ENCODE measurements around the gene EEF1E1.
A peak's percentile ranks its signal among the peaks of the same experiment; 100 is the strongest.

EEF1E1 gene

GRCh38 chr6:8079126-8079525, 23.2 kb downstream of the EEF1E1 start:
- H2AFZ ChIP-seq (ENCODE audit: low read depth, low read length), result no peak overlapping the region
- peak overlapping the region; percentile 86 for H3K27ac ChIP-seq (ENCODE audit: low read length, poor library complexity, severe bottlenecking)
- no peak overlapping the region for H2BK12ac ChIP-seq (ENCODE audit: low read length in 2 of 2)
- H2BK5ac ChIP-seq (ENCODE audit: low read depth, low read length, poor library complexity, severe bottlenecking), result no peak overlapping the region
- no peak overlapping the region for H3K23ac ChIP-seq (ENCODE audit: low read length in 2 of 2)
- 100% methylated on average over 2 of the region's 2 CpGs for WGBS
- no peak overlapping the region for H3K18ac ChIP-seq (ENCODE audit: low read depth in 1 of 2, low read length in 2 of 2)
- DNase-seq, result no peak
- no peaks in the 10 kb centered on the region for H3K9me3 ChIP-seq (ENCODE audit: control insufficient read depth, low read length)
- no peak overlapping the region for H3K4me3 ChIP-seq (ENCODE audit: insufficient read depth in 1 of 2, low read depth in 1 of 2, low read length in 2 of 2)
- H2AK5ac ChIP-seq (ENCODE audit: low read length, severe bottlenecking), result no peak overlapping the region
- peaks cover 8% of the 10 kb centered on the region for H3K4me1 ChIP-seq (ENCODE audit: control insufficient read depth, insufficient read depth, low read depth, low read length)
- no peaks in the 10 kb centered on the region for H3K27me3 ChIP-seq (ENCODE audit: control insufficient read depth in 1 of 2, insufficient read depth in 1 of 2, low read length in 2 of 2)
- no peak overlapping the region for H2BK120ac ChIP-seq (ENCODE audit: low read depth, low read length)
- no peak overlapping the region for H3K14ac ChIP-seq (ENCODE audit: low read length in 2 of 2)
- H3K9ac ChIP-seq (ENCODE audit: low read length), result peak overlapping the region; percentile 74
- no peak overlapping the region for H3K4me2 ChIP-seq (ENCODE audit: low read length, poor library complexity, severe bottlenecking)
- H4K8ac ChIP-seq (ENCODE audit: low read length), result no peak overlapping the region
- H3K36me3 ChIP-seq (ENCODE audit: control insufficient read depth in 1 of 2, insufficient read depth in 2 of 2, low read depth in 1 of 2, low read length in 2 of 2), result no peaks in the 10 kb centered on the region
- no peak overlapping the region for H2BK15ac ChIP-seq (ENCODE audit: low read depth, poor library complexity, severe bottlenecking)
- peaks cover 2% of the 10 kb centered on the region for H3K79me1 ChIP-seq (replicated peaks; ENCODE audit: low read length, poor library complexity, severe bottlenecking)
- no peak overlapping the region for H4K91ac ChIP-seq (ENCODE audit: low read length)
- H3K4ac ChIP-seq (ENCODE audit: low read depth in 1 of 2, low read length in 2 of 2), result no peak overlapping the region

DNA sequence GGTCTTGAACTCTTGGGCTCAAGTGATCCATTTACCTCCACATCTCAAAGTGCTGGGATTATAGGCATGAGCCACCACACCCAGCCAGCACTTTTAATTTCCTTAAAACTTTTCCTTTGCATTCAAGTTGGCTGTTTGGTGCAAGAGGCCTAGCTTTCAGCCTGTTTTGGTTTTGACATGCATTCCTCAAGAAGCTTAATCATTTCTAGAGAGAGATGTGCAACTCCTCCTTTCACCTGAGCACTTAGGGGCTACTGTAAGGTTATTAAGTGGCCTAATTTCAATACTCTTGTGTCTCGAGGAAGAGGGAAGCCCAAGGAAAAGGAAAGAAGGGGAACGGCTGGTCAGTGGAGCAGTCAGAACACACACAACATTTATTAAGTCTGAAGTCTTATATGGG, 24.4 kb downstream of the EEF1E1 start:
- no peak overlapping the region for H3K4ac ChIP-seq (ENCODE audit: low read depth in 1 of 2, low read length in 2 of 2)
- peaks cover 8% of the 10 kb centered on the region for H3K4me1 ChIP-seq (ENCODE audit: control insufficient read depth, insufficient read depth, low read depth, low read length)
- no peaks in the 10 kb centered on the region for H3K36me3 ChIP-seq (ENCODE audit: control insufficient read depth in 1 of 2, insufficient read depth in 2 of 2, low read depth in 1 of 2, low read length in 2 of 2)
- H3K4me3 ChIP-seq (ENCODE audit: insufficient read depth in 1 of 2, low read depth in 1 of 2, low read length in 2 of 2), result no peak overlapping the region
- no peak for DNase-seq
- no peak overlapping the region for H4K8ac ChIP-seq (ENCODE audit: low read length)
- H3K4me2 ChIP-seq (ENCODE audit: low read length, poor library complexity, severe bottlenecking), result no peak overlapping the region
- H3K9me3 ChIP-seq (ENCODE audit: control insufficient read depth, low read length), result no peaks in the 10 kb centered on the region
- no peak overlapping the region for H3K9ac ChIP-seq (ENCODE audit: low read length)
- no CpG with 5 or more reads among the region's 2 CpGs for WGBS
- peak overlapping the region; percentile 95 for H2AK5ac ChIP-seq (ENCODE audit: low read length, severe bottlenecking)
- H3K18ac ChIP-seq (ENCODE audit: low read depth in 1 of 2, low read length in 2 of 2), result no peak overlapping the region
- H2BK5ac ChIP-seq (ENCODE audit: low read depth, low read length, poor library complexity, severe bottlenecking), result peak overlapping the region; percentile 40
- H4K91ac ChIP-seq (ENCODE audit: low read length), result no peak overlapping the region
- no peak overlapping the region for H2AFZ ChIP-seq (ENCODE audit: low read depth, low read length)
- no peak overlapping the region for H2BK120ac ChIP-seq (ENCODE audit: low read depth, low read length)
- H3K27me3 ChIP-seq (ENCODE audit: control insufficient read depth in 1 of 2, insufficient read depth in 1 of 2, low read length in 2 of 2), result no peaks in the 10 kb centered on the region
- H2BK15ac ChIP-seq (ENCODE audit: low read depth, poor library complexity, severe bottlenecking), result no peak overlapping the region
- H3K23ac ChIP-seq (ENCODE audit: low read length in 2 of 2), result no peak overlapping the region
- H2BK12ac ChIP-seq (ENCODE audit: low read length in 2 of 2), result no peak overlapping the region
- H3K79me1 ChIP-seq (replicated peaks; ENCODE audit: low read length, poor library complexity, severe bottlenecking), result peaks cover 2% of the 10 kb centered on the region
- H3K27ac ChIP-seq (ENCODE audit: low read length, poor library complexity, severe bottlenecking), result peak overlapping the region; percentile 86
- no peak overlapping the region for H3K14ac ChIP-seq (ENCODE audit: low read length in 2 of 2)

DNA sequence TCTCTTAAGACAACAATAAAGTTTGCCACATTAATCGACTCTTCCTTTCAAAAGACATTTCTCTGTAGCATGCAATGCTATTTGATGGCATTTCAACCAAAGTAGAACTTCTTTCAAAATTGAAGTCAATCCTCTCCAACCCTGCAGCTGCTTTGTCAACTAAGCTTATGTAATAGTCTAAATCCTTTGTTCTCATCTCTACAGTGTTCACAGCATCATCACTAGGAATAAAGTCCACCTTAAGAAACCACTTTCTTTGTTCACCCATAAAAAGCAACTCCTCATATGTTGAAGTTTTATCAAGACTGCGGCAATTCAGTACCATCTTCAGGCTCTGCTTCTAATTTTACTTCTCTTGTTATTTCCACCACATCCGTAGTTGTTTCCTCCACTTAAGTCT, 26.6 kb downstream of the EEF1E1 start:
- no peak overlapping the region for H2BK5ac ChIP-seq (ENCODE audit: low read depth, low read length, poor library complexity, severe bottlenecking)

DNA sequence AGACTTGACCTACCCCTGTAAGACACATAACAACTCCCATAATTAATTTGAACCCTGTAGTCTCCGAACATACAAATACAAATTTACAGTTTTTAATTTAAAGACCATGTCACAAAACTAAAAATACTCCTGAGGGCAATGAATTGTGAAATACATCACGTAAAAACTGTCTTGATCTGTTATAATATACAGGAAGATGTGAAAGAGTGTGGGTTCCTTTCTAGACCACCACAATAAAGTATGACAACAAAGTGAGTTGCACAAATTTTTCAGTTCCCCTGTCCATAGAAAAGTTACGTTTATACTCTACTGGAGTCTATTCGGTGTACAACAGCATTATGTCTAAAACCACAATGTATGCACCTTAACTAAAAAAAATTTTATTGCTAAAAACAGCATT, 27.2 kb downstream of the EEF1E1 start:
- Histone ChIP-seq H2BK15ac (ENCODE audit: low read depth, poor library complexity, severe bottlenecking) (no peak overlapping the region), H3K27me3 (ENCODE audit: control insufficient read depth in 1 of 2, insufficient read depth in 1 of 2, low read length in 2 of 2) (no peaks in the 10 kb centered on the region), H3K79me1 (replicated peaks; ENCODE audit: low read length, poor library complexity, severe bottlenecking) (peaks cover 2% of the 10 kb centered on the region), H3K18ac (ENCODE audit: low read depth in 1 of 2, low read length in 2 of 2) (no peak overlapping the region), H3K14ac (ENCODE audit: low read length in 2 of 2) (no peak overlapping the region), H2BK120ac (ENCODE audit: low read depth, low read length) (no peak overlapping the region), H4K91ac (ENCODE audit: low read length) (no peak overlapping the region), H3K4me2 (ENCODE audit: low read length, poor library complexity, severe bottlenecking) (no peak overlapping the region), H3K27ac (ENCODE audit: low read length, poor library complexity, severe bottlenecking) (no peak overlapping the region), H3K23ac (ENCODE audit: low read length in 2 of 2) (no peak overlapping the region), H3K4me1 (ENCODE audit: control insufficient read depth, insufficient read depth, low read depth, low read length) (peaks cover 5% of the 10 kb centered on the region), H3K9me3 (ENCODE audit: control insufficient read depth, low read length) (no peaks in the 10 kb centered on the region), H2AFZ (ENCODE audit: low read depth, low read length) (no peak overlapping the region), H2BK5ac (ENCODE audit: low read depth, low read length, poor library complexity, severe bottlenecking) (no peak overlapping the region), H3K4ac (ENCODE audit: low read depth in 1 of 2, low read length in 2 of 2) (no peak overlapping the region), H3K4me3 (ENCODE audit: insufficient read depth in 1 of 2, low read depth in 1 of 2, low read length in 2 of 2) (no peak overlapping the region), H2BK12ac (ENCODE audit: low read length in 2 of 2) (no peak overlapping the region), H4K8ac (ENCODE audit: low read length) (no peak overlapping the region), H2AK5ac (ENCODE audit: low read length, severe bottlenecking) (no peak overlapping the region), H3K36me3 (ENCODE audit: control insufficient read depth in 1 of 2, insufficient read depth in 2 of 2, low read depth in 1 of 2, low read length in 2 of 2) (no peaks in the 10 kb centered on the region), H3K9ac (ENCODE audit: low read length) (no peak overlapping the region)
- DNase-seq, result no peak
- WGBS, result 100% methylated on average over 4 of the region's 4 CpGs

More for the DNA sequence above, 26.6 kb downstream of the EEF1E1 start:
- Histone ChIP-seq H2BK12ac (ENCODE audit: low read length in 2 of 2) (no peak overlapping the region), H4K91ac (ENCODE audit: low read length) (no peak overlapping the region), H2BK15ac (ENCODE audit: low read depth, poor library complexity, severe bottlenecking) (no peak overlapping the region), H2AK5ac (ENCODE audit: low read length, severe bottlenecking) (peak overlapping the region; percentile 72), H4K8ac (ENCODE audit: low read length) (no peak overlapping the region), H3K4ac (ENCODE audit: low read depth in 1 of 2, low read length in 2 of 2) (no peak overlapping the region), H3K9ac (ENCODE audit: low read length) (no peak overlapping the region), H3K27me3 (ENCODE audit: control insufficient read depth in 1 of 2, insufficient read depth in 1 of 2, low read length in 2 of 2) (no peaks in the 10 kb centered on the region), H2AFZ (ENCODE audit: low read depth, low read length) (no peak overlapping the region), H3K79me1 (replicated peaks; ENCODE audit: low read length, poor library complexity, severe bottlenecking) (peaks cover 2% of the 10 kb centered on the region), H3K23ac (ENCODE audit: low read length in 2 of 2) (no peak overlapping the region), H3K27ac (ENCODE audit: low read length, poor library complexity, severe bottlenecking) (no peak overlapping the region), H3K4me2 (ENCODE audit: low read length, poor library complexity, severe bottlenecking) (no peak overlapping the region), H3K9me3 (ENCODE audit: control insufficient read depth, low read length) (no peaks in the 10 kb centered on the region), H3K36me3 (ENCODE audit: control insufficient read depth in 1 of 2, insufficient read depth in 2 of 2, low read depth in 1 of 2, low read length in 2 of 2) (no peaks in the 10 kb centered on the region), H2BK120ac (ENCODE audit: low read depth, low read length) (no peak overlapping the region), H3K18ac (ENCODE audit: low read depth in 1 of 2, low read length in 2 of 2) (no peak overlapping the region), H3K4me1 (ENCODE audit: control insufficient read depth, insufficient read depth, low read depth, low read length) (peaks cover 5% of the 10 kb centered on the region), H3K14ac (ENCODE audit: low read length in 2 of 2) (no peak overlapping the region), H3K4me3 (ENCODE audit: insufficient read depth in 1 of 2, low read depth in 1 of 2, low read length in 2 of 2) (no peak overlapping the region)
- DNase-seq, result no peak
- 97% methylated on average over 3 of the region's 3 CpGs for WGBS
